ENCODE data around the gene CHAF1A. TPM values are rescaled to one million over a fixed set of nuclear protein-coding genes. Genes with fewer than 3 reads are reported as not detected.

Gene CHAF1A
- total RNA-seq, 3 donors from 2014 or later: 17.3 to 24.9 (median 18.1) TPM

DNA sequence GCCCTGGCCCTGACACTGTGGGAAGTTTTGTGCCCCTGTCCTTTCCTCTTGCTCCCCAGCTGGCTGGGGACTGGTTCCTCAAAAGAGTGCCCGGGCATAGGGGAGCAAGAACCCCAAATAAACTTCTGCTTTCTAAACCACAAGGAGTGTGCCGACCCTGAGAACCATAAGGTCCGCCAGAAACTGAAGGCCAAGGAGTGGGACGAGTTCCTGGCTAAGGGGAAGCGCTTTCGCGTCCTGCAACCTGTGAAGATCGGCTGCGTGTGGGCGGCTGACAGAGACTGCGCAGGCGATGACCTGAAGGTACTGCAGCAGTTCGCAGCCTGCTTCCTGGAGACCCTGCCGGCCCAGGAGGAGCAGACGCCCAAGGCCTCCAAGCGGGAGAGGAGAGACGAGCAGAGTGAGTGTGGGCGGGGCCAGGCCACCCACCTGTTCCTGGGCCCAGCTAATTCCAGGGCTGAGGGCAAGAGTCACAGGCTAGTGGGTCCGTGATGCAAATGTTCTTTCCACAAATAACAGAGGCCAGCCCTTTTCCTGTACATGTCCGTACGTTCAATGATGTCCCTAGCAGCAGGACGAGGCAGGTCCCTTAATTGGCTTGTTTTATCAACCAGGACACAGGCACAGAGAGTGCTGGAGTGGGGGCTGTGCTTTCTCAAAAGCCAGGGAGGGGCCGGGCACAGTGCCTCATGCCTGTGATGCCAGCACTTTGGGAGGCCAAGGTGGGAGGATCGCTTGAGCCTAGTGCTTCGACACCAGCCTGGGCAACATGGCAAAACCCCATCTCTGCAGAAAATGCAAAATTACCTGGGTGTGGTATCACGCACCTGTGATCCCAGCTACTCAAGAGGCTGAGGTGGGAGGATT, 29.6 kb downstream of the CHAF1A start:
- intact Hi-C loops (cut with DNase I, micrococcal nuclease): no loop called here
- TF ChIP-seq, protein P1, sequence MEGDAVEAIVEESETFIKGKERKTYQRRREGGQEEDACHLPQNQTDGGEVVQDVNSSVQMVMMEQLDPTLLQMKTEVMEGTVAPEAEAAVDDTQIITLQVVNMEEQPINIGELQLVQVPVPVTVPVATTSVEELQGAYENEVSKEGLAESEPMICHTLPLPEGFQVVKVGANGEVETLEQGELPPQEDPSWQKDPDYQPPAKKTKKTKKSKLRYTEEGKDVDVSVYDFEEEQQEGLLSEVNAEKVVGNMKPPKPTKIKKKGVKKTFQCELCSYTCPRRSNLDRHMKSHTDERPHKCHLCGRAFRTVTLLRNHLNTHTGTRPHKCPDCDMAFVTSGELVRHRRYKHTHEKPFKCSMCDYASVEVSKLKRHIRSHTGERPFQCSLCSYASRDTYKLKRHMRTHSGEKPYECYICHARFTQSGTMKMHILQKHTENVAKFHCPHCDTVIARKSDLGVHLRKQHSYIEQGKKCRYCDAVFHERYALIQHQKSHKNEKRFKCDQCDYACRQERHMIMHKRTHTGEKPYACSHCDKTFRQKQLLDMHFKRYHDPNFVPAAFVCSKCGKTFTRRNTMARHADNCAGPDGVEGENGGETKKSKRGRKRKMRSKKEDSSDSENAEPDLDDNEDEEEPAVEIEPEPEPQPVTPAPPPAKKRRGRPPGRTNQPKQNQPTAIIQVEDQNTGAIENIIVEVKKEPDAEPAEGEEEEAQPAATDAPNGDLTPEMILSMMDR (IDR thresholded peaks at IDR 0.05): no peak
- Histone ChIP-seq H3K4me1 (ENCODE audit: low read depth) (no peaks in the 10 kb centered on the region), H3K9me3 (no peaks in the 10 kb centered on the region), H3K4me3 (no peak overlapping the region), H3K36me3 (ENCODE audit: low read depth) (no peaks in the 10 kb centered on the region)
- DNase-seq (no peak), ATAC-seq (peak; percentile 52)

DNA sequence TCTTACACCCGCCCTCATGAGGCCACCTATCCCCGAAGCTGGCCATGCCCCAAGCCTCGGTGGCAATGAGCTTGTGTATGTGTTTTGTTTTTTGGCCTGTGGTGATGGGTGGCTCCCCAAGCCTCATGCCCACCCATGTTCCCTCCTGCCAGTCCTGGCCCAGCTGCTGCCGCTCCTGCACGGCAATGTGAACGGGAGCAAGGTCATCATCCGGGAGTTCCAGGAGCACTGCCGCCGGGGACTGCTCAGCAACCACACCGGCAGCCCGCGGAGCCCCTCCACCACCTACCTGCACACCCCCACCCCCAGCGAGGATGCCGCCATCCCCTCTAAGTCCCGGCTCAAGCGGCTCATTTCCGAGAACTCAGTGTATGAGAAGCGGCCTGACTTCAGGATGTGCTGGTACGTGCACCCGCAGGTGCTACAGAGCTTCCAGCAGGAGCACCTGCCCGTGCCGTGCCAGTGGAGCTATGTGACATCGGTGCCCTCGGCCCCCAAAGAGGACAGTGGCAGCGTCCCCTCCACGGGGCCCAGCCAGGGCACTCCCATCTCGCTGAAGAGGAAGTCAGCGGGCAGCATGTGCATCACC, 30.6 kb downstream of the CHAF1A start:
- TF ChIP-seq, protein P1 (IDR thresholded peaks at IDR 0.05): no peak
- ATAC-seq: no peak
- no peak for DNase-seq
- Histone ChIP-seq H3K4me1 (ENCODE audit: low read depth) (no peaks in the 10 kb centered on the region), H3K9me3 (no peaks in the 10 kb centered on the region), H3K36me3 (ENCODE audit: low read depth) (no peaks in the 10 kb centered on the region), H3K4me3 (no peak overlapping the region)
- intact Hi-C loops (cut with DNase I, micrococcal nuclease): no loop called here

DNA sequence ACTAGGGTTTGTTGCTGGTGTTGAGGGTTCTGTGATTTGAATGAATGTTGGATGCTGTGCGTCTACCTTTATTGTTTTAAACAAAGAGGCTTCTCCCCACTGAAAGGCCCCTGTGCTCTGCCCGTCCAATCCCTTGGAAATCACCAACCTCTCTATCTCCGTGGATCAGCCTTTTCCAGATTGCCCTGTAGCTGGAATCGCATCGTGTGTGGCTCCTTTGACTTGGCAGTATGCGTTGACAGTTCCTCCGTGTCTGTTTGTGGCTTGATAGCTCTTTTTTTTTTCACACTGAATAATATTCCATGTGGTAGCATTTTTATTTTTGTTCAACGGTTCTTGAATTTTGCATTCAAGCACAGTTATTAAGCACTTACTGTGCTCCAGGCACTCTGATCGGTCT, 32.0 kb downstream of the CHAF1A start:
- TF ChIP-seq, protein P1 (IDR thresholded peaks at IDR 0.05): no peak
- ATAC-seq: no peak
- DNase-seq: no peak
- Histone ChIP-seq H3K4me1 (ENCODE audit: low read depth) (no peaks in the 10 kb centered on the region), H3K9me3 (no peaks in the 10 kb centered on the region), H3K4me3 (no peak overlapping the region), H3K36me3 (ENCODE audit: low read depth) (no peaks in the 10 kb centered on the region)
- intact Hi-C loops (cut with DNase I, micrococcal nuclease): no loop called here

DNA sequence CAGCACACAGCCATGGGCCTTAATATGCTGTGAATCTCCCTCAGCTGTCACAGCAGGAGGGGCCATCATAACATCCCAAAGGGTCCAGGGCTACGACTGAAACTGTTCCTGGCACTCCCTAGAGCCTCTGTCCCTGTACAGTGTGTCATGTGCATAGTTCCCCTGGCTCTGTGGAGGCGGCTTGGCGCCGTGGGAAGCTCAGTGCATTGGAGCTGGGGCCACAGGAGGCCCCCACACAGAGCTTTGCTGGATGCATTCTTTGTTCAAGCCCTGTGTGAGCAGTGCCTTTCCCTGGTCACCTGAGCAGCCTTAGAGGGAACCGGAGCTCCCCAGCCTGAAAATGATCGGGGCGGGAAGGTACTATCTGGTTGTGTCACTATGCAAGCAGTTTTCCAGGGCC, 33.8 kb downstream of the CHAF1A start:
- H3K9me3 ChIP-seq: no peaks in the 10 kb centered on the region
- intact Hi-C loops (cut with DNase I, micrococcal nuclease): no loop called here
- no peaks in the 10 kb centered on the region for H3K36me3 ChIP-seq (ENCODE audit: low read depth)
- ATAC-seq (no peak), DNase-seq (no peak)
- TF ChIP-seq, protein P1 (IDR thresholded peaks at IDR 0.05): no peak
- H3K4me3 ChIP-seq: no peak overlapping the region
- H3K4me1 ChIP-seq (ENCODE audit: low read depth): no peaks in the 10 kb centered on the region

DNA sequence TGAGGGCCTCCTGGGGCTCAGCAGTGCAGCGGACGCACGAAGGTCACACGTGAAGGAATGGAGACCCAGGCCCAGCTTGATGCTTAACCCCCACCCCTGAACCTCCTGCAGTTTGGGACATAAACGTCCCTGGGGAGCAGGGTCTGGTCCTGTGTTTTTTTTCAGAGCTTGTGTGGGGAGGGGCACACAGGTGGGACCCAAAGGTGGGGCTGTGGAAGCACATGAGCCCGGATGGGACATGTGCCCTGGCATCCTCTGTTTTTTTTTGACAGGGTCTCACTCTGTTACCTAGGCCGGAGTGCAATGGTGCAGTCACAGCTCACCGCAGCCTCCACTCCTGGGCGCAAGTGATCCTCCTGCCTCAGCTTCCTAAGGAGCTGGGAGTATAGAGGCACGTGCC, 34.7 kb downstream of the CHAF1A start:
- H3K9me3 ChIP-seq: no peaks in the 10 kb centered on the region
- no peak overlapping the region for H3K4me3 ChIP-seq
- H3K36me3 ChIP-seq (ENCODE audit: low read depth): no peaks in the 10 kb centered on the region
- ATAC-seq (no peak), DNase-seq (no peak)
- no peaks in the 10 kb centered on the region for H3K4me1 ChIP-seq (ENCODE audit: low read depth)
- TF ChIP-seq, protein P1 (IDR thresholded peaks at IDR 0.05): no peak
- intact Hi-C loops (cut with DNase I, micrococcal nuclease): no loop called here

Measured in mucosa of descending colon (tissue), 3 donors.